Measurements from ENCODE around the gene ADAMTS13.

ADAMTS13 gene

GRCh38 chr9:133457748-133458147 is 35.6 kb downstream of the ADAMTS13 start:
- no peak for DNase-seq
- TF ChIP-seq CTCF (IDR thresholded peaks at IDR 0.05; ENCODE audit: low read depth, low read length, missing control alignments), result no peak
- H3K4me3 ChIP-seq (ENCODE audit: low read depth, low read length), result no peak overlapping the region
- H3K27ac ChIP-seq, result no peak overlapping the region
- no peaks in the 10 kb centered on the region for H3K27me3 ChIP-seq (replicated peaks)
- H3K36me3 ChIP-seq (replicated peaks), result no peaks in the 10 kb centered on the region
- in situ Hi-C loops (cut with HindIII; ENCODE audit: low pct_ligation_motif_present, low sequenced_read_pairs), result no loop called here

GRCh38 chr9:133458643-133459312 is 36.6 kb downstream of the ADAMTS13 start:
- in situ Hi-C loops (cut with HindIII; ENCODE audit: low pct_ligation_motif_present, low sequenced_read_pairs), result no loop called here
- Histone ChIP-seq H3K36me3 (replicated peaks) (no peaks in the 10 kb centered on the region), H3K4me3 (ENCODE audit: low read depth, low read length) (no peak overlapping the region), H3K27me3 (replicated peaks) (no peaks in the 10 kb centered on the region), H3K27ac (no peak overlapping the region)
- no peak for TF ChIP-seq CTCF (IDR thresholded peaks at IDR 0.05; ENCODE audit: low read depth, low read length, missing control alignments)
- DNase-seq, result no peak

GRCh38 chr9:133459476-133460404 is 37.6 kb downstream of the ADAMTS13 start, which contains the start of gene CACFD1:
Gene CACFD1 (plus strand): TSS chr9:133459978. CDS start chr9:133460067, 89 bp downstream.
- Histone ChIP-seq H3K27me3 (replicated peaks) (no peaks in the 10 kb centered on the region), H3K36me3 (replicated peaks) (no peaks in the 10 kb centered on the region), H3K27ac (peak within 1 kb of the TSS; percentile 59), H3K4me3 (ENCODE audit: low read depth, low read length) (peak within 1 kb of the TSS; percentile 76)
- peak; percentile 88 for DNase-seq
- in situ Hi-C loops (cut with HindIII; ENCODE audit: low pct_ligation_motif_present, low sequenced_read_pairs), result no loop called here
- TF ChIP-seq CTCF (IDR thresholded peaks at IDR 0.05; ENCODE audit: low read depth, low read length, missing control alignments), result no peak

- H3K4me3 ChIP-seq (ENCODE audit: low read depth, low read length), result peak overlapping the region; percentile 76
- in situ Hi-C loops (cut with HindIII; ENCODE audit: low pct_ligation_motif_present, low sequenced_read_pairs), result no loop called here
- no peak for TF ChIP-seq CTCF (IDR thresholded peaks at IDR 0.05; ENCODE audit: low read depth, low read length, missing control alignments)
- H3K27me3 ChIP-seq (replicated peaks), result no peaks in the 10 kb centered on the region
- H3K27ac ChIP-seq, result no peak overlapping the region
- DNase-seq, result no peak
- no peaks in the 10 kb centered on the region for H3K36me3 ChIP-seq (replicated peaks)
Observed at GRCh38 chr9:133460405-133461175, 38.4 kb downstream of the ADAMTS13 start.

GRCh38 chr9:133461975-133462374 is 39.8 kb downstream of the ADAMTS13 start:
- H3K36me3 ChIP-seq (replicated peaks), result no peaks in the 10 kb centered on the region
- no peak overlapping the region for H3K27ac ChIP-seq
- no peak overlapping the region for H3K4me3 ChIP-seq (ENCODE audit: low read depth, low read length)
- no peak for DNase-seq
- no peaks in the 10 kb centered on the region for H3K27me3 ChIP-seq (replicated peaks)
- TF ChIP-seq CTCF (IDR thresholded peaks at IDR 0.05; ENCODE audit: low read depth, low read length, missing control alignments), result no peak
- in situ Hi-C loops (cut with HindIII; ENCODE audit: low pct_ligation_motif_present, low sequenced_read_pairs), result no loop called here

Measured in brain microvascular endothelial cell (primary cell).